Embryonic facial prominence (tissue), 1 donor: ENCODE measurements around the gene SLC17A7.

ENCODE experiments used
- DNase-seq: peaks from one replicate; pipeline ENCODE4 v3.0.0-alpha.2; 2016; ENCODE audit errors: extremely low spot score

The SLC17A7 gene

DNA sequence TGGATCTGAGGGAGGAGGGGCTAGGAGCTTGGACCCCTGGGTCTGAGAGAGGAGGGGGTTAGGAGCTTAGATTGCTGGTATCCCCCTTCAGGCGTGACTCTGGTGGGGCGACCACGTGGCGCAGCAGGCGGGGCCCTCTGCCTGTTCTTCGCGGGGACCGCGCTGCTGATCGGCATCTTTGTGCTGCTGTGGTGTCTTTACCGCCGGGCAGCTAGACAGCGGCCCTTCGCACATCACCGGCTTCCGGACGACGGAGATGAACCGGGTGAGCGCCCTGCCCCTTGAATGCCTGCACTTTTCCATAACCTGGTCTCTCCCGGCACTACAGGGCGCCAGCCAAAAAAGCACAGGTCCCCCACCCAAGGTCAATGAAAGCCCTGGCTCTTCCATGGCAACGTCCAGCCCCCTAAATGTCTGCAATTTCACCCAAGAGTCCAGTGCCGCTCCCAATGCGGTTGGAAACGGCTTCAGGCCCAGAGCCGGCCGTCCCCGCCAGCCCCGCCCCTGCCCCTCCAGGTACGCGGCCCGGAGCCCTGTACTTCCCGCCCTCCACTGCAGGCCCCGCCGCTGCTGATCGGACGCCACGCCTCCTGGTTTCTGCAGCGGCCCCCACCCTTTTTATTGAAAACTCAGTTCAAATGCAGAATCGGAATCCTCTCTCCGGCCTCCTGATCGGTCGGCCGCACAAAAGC lies 13.3 kb downstream of the SLC17A7 start:
- no peak for DNase-seq

GRCh38 chr19:49427339-49427738 lies 14.0 kb downstream of the SLC17A7 start:
- no peak for DNase-seq

DNA sequence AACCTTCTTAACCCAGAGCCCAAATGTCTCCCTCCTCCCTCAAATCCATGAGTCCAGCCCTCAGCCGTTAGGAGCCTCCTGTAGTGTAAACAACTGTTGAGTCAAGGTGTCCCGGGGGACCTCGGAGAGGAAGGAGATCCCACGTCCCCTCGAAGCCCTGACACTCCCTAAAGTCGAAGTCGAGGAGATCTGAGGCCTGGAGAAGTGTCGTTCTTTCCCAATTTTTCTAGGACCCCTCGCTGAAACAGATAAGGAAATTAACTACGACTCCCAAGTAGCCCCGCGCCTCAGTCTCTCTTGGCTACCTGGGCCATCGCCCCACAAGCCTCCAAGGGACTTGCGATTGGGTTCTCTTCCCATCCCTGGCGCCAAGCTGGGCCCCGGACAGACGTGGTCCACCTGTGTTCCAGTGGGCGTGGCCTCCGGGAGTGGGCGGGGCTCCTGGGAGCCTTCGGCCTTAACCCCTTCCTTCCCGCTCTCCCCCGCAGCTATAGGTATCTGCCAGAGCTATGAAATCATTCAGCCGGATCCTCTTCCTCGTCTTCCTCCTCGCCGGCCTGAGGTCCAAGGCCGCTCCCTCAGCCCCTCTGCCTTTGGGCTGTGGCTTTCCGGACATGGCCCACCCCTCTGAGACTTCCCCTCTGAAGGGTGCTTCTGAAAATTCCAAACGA lies 15.3 kb downstream of the SLC17A7 start:
- DNase-seq = no peak

- DNase-seq = no peak
Observed at GRCh38 chr19:49425178-49425577, 16.1 kb downstream of the SLC17A7 start, which contains the start of gene GFY. Gene GFY (plus strand): TSS chr19:49425388. CDS start chr19:49426431, 1,043 bp downstream.

DNA sequence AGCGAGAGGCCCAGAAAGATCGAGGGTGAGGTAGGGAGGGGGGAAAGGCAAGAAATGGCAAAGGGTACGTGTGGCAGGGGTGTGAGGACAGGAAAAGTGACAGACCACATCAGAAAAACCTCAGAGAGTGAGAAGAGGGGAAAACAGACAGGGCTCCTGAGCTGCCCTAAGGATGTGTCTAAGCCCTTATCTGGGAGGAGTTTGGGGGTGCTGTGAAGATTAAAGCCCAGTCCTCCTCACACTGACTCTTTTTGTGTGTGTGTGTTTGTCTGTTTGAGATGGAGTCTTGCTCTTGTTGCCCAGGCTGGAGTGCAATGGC lies 17.4 kb downstream of the SLC17A7 start:
- no peak for DNase-seq

DNA sequence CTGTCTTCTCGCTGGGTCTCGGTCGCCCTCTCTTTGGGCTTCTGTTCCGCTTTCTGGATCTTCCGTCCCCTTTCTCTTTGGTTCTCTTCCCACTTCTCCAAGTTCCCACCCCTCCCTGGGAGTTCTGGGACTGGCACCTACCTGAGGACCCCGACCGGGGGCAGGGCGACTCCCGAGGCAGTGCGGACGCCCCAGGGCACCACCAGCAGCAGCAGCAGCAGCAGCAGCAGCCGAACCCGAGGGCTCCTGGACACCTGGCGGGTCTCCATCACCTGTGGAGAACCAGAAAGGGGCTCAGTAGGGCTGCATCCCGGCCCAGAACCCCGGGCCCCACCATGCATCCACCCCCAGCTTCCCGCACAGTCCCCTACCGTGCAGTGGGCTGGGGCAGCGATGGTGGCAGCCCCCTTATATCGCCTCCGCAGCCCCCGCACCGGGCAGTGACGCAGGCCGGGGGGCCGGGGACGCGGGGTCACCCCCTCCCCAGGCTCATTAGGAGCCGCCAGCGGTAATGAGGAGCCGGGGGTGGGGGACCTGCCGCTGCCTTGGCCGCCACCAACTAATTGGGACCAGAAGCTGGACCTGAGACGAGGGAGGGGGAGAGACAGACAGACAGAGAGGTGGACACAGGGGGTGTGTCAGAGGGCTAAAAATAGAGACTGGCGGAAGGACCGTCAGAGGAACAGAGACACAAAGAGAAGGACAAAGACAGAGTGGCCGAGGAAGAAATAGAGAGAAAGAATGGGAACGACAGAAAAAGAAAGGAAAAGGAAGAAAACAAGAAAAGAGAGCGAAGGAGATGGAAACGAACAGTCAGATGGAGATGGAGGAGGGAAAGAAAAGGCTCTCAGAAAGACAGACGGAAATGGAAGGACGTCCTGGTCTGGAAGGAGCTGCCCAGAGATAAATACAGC lies 18.0 kb downstream of the SLC17A7 start, which contains the start of gene PTH2:
PTH2 (minus strand) TSS at position 371 of the 914 bp plus-strand sequence; CDS start at position 269, 102 bp downstream.
- DNase-seq = no peak

DNA sequence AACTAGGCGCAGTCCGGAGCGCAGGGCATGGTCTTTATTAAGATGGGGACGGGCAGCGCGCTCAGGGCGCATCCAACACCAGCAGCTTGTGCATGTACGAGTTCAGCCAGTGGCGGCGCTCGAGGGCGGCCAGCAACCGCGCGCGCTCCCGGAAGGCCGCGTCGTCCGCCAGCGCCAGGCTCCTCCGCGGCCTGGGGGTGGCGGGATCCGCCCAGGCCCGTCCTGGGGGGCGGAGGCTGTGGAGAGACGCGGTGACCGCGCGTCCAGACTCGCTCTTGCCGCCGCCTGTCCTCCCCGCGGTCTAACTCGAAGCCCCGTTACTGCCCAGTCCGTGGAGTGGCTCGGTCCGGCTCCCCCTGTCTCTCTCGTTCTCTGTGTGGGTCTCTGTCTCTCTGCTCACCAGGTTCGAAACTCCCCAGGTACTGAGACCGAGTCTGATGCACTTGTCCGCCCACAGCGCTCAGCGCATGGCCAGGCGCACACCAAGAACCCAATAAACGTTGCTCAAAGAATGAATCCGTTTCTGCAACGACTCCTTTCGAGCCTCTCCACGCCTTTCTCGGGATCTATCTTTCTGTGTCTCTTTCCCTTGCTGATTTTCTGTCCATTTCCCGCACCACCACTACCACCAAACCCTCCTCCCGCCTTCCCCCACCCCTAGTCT lies 18.8 kb downstream of the SLC17A7 start:
- DNase-seq = no peak

- DNase-seq = no peak
Observed at GRCh38 chr19:49421878-49422202, 19.5 kb downstream of the SLC17A7 start.

DNA sequence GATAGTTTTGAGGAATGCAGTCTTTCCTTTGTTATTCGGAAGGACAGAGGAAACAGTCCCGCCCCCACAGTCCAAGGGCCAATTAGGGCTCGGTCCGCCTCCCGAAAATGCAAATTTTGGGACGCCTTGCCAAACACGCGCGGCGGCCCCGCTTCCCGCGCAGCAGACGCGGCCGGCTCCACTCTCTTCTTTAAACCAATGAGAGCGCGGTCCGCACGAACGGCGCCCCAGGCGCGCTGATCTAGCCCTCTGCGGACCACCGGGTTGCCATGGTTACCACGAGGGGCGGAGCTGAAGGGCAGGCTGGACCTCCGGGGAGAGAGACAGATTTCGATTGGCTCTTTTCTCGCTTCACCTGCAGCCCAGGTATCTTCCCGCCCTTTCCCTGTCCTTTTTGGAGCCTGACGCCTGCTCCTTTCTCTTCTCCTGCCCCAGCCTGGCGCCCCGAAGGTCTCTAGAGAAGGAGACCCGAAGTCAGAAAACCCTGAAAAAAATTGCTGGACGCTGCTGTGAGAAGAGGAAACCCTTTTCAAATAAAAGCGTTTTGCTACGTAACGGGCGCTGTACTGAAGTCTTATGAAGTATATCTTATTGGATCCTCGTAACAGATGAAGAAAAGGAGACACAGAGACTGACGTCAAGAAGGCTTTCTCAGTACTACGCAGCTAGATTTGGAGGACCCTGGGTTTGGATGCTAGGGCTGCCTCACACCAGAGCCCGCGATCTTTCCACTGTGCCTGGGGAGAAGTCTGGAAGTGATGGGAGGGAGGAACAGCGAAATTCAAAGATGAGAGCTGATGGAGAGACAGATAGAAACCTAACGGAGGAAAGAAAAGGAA lies 20.1 kb downstream of the SLC17A7 start:
- no peak for DNase-seq

DNA sequence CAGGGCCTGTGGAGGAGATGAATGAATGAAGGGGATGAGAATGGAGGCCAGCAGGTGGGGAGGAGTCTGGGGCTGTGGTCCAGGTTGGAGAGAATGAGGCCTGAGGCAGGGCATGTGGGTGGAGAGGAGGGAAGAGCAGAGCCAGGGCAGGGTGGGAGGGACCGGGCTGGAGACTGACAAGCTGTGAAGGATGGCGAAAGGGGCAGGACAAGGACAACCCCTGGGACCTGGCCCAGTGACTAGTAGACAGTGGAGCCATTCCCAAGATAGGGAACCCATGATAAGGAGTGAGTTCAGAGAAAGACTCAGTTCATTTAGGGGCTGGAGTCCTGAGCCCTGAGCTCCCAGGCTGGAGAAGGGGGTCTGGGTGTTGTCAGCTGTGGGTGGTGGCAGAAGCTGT lies 21.1 kb downstream of the SLC17A7 start:
- DNase-seq = no peak

- no peak for DNase-seq
Observed at GRCh38 chr19:49419173-49419572, 22.2 kb downstream of the SLC17A7 start.

DNA sequence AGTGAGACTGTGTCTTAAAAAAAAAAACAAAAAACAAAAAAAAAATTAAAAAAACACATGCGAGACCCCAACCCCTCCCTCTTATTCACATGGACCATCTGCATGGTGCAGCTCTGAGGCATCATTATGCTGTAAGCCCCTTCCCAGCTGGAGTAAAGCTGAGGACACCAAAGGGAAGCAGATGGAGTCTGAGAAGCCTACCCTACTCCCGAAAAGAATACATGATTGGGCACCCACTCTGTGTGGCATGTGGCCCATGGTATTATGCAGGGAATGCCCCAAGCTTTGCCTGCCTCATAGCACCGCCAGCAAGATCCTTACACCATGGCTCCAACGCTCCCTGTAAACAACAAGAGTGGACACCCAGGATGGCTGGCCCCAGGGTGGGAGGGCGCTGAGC lies 22.8 kb downstream of the SLC17A7 start:
- DNase-seq = no peak

GRCh38 chr19:49417088-49417487 lies 24.2 kb downstream of the SLC17A7 start:
- no peak for DNase-seq

GRCh38 chr19:49415810-49416200 lies 25.5 kb downstream of the SLC17A7 start:
- no peak for DNase-seq

DNA sequence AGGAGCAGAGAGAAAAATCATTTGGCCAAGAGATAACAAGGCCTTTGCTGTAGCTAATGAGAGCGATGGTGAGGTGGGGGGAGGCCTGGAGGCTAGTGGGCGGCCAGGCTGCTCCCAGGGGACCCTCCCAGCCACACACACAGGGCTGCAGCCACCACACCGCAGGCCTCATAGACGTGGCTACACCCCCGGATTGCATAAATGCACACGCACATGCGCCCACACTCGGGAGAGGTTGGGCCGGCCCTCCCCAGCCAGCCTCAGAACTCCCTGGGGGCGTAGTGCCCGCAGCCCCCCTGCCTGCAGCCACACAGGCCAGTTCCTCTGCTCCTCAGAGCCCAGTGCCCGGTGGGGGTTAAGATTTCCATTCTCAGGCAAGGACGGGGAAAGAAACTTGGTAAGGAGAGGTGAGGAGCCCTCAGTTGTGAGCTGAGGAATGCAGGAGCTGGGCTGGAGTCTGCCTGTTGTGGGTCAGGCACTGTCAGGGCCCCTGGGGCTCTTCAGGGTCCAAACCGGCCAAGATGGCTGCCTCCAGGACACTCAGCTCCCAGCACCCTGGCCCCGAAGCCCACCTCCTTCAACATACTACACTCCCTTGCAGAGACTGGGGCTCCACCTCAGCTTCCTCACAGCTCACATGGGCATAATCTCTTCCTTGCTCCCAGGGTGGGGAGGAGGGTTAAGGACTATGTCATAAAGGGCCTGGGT lies 26.1 kb downstream of the SLC17A7 start:
- no peak for DNase-seq

DNA sequence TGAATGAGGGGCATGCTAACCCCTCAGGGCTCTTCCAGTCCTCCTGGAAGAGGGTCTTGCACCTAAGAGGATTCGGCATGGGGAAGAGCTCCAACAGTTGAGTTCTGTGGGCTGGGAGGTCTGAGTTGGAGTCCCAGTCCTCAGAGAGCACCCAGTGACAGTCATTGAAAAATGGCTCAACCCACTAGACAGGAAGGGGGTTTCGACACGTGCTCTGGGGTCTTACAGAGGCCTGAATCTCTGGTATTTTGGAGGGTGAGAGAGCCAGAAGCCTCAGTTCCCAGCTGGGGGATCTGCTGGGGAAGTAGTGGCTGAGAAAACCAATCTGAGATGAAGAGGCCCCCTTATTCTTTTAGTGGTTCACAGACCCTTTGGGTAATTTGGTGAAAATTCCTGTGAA lies 27.1 kb downstream of the SLC17A7 start:
- DNase-seq = no peak

GRCh38 chr19:49413348-49413747 lies 28.0 kb downstream of the SLC17A7 start:
- no peak for DNase-seq

- no peak for DNase-seq
Observed at GRCh38 chr19:49411681-49412326, 29.5 kb downstream of the SLC17A7 start.

DNA sequence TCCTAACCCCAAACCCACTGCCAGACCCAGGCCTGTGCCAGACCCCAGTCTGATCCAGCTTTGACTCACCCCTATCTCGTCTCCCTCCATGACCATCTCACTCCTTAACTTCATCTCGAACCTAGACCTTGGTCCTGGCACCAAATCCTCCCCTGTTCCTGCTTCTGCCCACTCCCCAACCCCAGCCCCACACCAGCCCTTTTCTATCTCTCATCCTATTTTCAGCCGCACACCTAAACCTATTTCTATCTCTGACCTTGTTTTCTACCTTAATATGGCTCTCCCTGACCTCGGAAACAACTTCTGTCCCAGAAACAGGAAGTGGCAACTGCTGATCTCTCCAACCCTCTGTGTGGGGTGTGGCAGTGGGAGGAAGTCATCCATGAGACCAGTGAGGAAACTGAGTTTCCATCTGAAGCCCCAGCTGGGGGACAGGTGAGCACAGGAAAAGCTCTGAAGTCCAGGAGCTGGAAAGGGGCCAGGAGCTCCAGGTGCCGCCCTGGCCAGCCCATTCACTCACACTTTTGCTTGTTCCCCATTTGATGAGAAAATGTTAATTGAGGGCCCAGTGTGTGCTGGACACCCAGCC lies 31.8 kb downstream of the SLC17A7 start:
- no peak for DNase-seq
